AG20443 (cell line): ENCODE data around the gene RNASE11.
"Not testable (repeated sequence)": the region's sequence is repeated elsewhere in the genome, so short reads cannot be mapped to it uniquely, and the experiment has no call there.

Experiments
- DNase-seq: peaks from one replicate; pipeline ENCODE4 v3.0.0; 2012; ENCODE audit warnings: low spot score, mixed read lengths

RNASE11 gene

GRCh38 chr14:20580242-20580641, 7.6 kb downstream of the RNASE11 start:
- no peak for DNase-seq

- no peak for DNase-seq
Observed at GRCh38 chr14:20578784-20579502, 8.9 kb downstream of the RNASE11 start.

GRCh38 chr14:20578325-20578724, 9.5 kb downstream of the RNASE11 start:
- no peak for DNase-seq

DNA sequence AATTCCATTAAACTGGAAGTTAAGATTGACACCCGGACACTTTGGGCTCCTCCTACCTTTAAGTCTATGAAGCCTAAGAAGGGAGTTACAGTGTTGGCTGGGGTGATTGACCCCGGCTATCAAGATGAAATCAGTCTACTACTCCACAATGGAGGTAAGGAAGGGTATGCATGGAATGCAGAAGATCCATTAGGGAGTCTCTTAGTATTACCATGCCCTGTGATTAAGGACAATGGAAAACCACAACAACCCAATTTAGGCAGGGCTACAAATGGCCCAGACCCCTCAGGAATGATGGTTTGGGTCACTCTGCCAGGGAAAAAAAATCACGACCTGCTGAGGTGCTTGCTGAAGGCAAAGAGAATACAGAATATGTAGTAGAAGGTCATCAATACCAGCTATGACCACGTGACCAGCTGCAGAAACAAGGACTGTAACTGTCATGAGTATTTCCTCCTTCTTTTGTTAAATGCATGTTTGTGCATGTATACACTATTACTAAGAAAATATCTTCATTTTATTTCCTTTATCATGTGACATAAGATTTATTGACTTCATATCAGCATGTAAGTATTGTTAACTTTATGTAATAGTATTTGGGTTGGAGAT, 15.3 kb downstream of the RNASE11 start:
- DNase-seq, result not testable (repeated sequence)

- DNase-seq, result not testable (repeated sequence)
Observed at GRCh38 chr14:20570720-20571119, 17.1 kb downstream of the RNASE11 start.

- not testable (repeated sequence) for DNase-seq
Observed at GRCh38 chr14:20569865-20570264, 17.9 kb downstream of the RNASE11 start.

GRCh38 chr14:20569066-20569465, 18.7 kb downstream of the RNASE11 start:
- DNase-seq, result no peak

DNA sequence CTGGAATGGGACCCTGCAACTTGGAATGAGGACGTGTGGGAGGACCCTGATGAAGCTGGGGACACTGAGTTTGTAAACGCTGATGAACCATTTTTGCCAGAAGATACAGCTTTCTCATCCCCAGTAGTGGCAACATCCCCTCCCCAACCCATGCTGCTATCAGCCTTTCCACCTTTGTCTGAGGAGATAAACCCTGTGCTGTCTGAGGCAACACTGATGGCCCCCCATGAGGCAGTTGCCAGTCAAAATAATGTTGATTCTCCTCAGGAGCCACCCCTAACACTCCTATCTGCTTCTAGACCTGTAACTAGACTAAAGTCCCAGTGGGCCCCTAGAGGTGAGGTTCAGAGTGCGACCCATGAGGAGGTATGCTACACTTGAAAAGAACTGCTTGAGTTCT, 19.4 kb downstream of the RNASE11 start:
- no peak for DNase-seq

DNA sequence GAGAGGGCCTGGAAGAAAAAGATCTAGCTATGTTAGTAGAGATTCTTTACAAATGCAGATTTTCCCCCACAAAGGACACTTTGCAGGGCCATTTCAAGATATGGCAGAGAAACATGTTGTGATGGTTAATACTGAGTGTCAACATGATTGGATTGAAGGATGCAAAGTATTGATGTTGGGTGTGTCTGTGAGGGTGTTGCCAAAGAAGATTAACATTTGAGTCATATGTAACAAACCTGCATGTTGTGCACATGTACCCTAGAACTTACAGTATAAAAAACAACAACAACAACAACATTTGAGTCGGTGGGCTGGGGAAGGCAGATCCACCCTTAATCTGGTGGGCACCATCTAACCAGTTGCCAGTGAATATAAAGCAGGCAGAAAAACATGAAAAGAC, 20.6 kb downstream of the RNASE11 start:
- DNase-seq, result not testable (repeated sequence)

- no peak for DNase-seq
Observed at GRCh38 chr14:20564501-20564997, 23.3 kb downstream of the RNASE11 start.

DNA sequence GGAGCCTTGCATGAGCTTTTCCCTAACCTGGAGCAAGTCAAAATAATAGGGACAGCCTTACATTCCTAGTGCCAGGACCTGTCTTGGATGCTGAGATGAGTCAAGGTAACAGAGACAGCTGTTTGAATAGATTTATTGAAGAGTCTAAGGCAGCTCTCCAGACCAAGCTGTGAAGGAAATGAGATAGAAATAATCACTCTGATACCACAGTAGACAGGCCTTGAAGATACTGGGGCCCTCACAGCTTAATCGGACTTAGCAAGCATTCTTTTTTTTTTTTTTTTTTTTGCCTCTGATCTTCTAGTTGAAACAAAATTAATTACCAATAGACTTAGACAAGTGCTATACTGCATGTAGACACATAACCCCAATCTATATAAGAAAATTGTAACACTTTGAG, 23.8 kb downstream of the RNASE11 start:
- no peak for DNase-seq

DNA sequence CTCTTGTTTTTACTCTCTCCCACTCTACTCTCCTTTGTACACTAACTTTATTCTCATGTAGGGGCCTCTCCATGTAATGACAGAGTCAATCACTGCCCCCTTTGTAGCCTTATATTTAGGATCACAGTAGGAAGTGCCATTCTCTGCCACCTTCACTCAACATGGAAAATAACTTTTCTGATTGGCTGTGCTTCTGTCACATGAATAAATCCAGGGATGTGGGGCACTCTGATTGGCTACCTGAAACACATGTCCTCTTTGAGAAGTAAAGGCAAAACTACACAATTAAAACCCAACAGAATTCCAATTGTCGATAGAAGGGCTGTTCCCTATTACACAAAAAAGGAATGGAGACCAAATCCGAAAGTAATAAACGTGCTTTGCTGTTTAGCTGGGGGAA, 26.8 kb downstream of the RNASE11 start, which contains the start of gene RNASE9:
Gene RNASE9, minus strand, starts transcription at position 87 of the 400 bp plus-strand sequence.
- no peak for DNase-seq

DNA sequence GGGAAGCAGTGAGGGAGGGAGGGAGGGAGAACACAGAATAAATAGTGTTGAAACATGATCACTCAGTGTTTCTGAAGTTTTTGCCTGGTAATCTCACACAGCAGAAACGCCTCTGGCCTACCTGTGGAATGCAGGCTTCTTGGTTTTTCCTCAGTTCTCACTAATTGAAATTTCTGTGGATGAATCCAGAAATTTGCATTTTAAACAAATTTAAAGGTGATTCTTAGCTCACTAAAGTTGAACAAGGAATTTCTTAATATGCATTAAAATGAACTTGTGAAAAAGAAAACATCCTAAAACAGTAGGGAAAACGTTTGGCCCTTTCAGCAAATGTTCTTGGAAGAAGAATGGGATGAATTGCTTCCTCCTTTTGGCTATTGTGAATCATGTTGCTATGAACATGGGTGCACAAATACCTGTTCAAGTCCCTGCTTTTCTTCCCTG, 28.3 kb downstream of the RNASE11 start:
- DNase-seq, result no peak

- no peak for DNase-seq
Observed at GRCh38 chr14:20557212-20557542, 30.6 kb downstream of the RNASE11 start.

DNA sequence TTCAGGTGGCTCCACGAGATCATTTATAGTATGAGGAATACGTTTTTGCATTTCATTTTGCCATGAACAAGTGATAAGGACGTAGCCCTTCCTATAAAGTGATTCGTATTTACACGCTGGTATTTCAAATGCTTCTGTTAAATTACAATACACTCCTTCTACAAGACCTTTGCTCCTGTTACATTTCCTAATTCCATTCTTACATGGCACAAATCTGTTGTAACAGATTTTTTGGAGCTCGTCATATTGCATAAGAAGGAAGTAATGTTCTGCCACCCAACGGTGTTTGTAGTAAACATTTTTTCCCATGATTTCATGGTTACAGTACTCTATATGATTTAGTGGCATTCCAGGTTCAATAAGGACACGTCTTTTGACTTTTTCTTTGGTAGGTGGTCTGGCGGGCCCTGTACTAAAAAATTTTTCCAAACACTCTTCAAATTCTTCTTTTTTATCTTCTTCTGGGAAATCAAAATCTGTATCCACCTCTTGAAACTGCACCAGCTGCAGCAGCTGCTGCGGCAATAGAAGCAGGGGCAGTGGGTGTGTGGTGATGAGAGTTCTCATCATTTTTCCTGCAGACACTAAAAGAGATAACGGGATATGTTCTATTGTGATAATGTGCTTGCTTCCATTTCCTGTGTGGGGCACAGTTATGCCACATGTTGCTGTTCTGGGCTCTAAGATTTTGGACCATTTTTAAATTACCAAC, 31.1 kb downstream of the RNASE11 start:
- no peak for DNase-seq

- no peak for DNase-seq
Observed at GRCh38 chr14:20555845-20556244, 32.0 kb downstream of the RNASE11 start.

DNA sequence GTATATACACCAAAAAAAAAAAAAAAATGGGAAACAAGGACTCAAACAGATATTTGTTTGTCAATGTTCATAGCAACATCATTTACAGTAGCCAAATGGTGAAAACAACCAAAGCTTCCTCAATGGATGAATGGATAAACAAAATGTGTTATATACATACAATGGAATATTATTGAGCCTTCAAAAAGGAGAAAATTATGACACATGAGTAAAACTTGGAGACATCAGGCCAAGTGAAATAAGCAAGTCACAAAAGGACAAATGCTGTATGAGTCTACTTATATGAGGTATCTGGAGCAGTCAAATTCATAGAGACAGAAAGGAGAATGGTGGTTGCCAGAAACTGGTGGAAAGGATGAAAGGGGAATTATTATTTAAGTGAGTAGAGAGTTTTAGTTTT, 34.8 kb downstream of the RNASE11 start:
- DNase-seq, result no peak

DNA sequence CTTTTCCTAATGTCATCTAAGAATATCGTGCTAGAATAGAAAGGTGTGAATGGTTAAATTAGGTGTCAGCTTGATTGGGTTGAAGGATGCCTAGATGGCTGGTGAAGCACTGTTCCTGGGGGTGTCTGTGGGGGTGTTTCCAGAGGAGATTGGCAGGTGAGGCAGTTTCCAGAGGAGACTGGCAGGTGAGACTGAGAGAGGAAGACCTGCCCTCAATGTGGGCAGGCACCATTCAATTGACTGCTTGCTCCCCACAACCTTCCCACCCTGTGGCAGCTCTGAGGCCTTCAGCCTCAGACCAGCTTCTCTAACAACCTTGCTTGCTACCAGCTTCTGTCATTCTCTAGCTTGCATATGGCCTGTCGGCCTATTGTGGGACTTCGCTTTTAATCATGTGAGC, 36.2 kb downstream of the RNASE11 start:
- no peak for DNase-seq

GRCh38 chr14:20550926-20551325, 36.9 kb downstream of the RNASE11 start:
- no peak for DNase-seq

GRCh38 chr14:20548414-20549158, 39.2 kb downstream of the RNASE11 start:
- no peak for DNase-seq

DNA sequence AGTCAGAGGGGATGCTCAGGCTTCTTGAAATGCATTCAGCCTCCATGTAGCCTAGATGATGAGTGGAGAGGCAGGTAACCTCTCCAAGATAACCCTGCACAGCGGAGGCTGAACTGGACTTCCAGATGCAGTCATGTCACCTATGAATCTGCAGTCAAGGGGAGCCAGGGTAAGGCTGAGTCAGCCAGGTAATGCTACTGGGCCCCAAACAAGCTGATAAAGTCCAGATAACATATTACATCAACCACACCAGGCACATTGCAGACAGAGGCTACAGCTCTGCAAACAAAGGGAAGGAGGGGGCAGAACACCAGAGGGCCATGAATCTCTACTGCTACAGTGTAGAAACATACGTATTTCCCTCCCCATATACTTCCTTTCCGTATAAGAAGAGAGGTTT, 40.9 kb downstream of the RNASE11 start:
- no peak for DNase-seq

- DNase-seq, result no peak
Observed at GRCh38 chr14:20539906-20540305, 47.9 kb downstream of the RNASE11 start.
